Loucy (cell line): ENCODE results near the gene CSN2.

Experiments used
- EZH2phosphoT487 ChIP-seq: fragments of 200-600 bp; IDR thresholded peaks from 2 replicates; pipeline ENCODE4 v1.6.1; 2018; ENCODE audit warnings: antibody characterized with exemption, mild to moderate bottlenecking, moderate library complexity, borderline replicate concordance
- TF ChIP-seq, protein P1 (sequence below): fragments of 200-600 bp; sonication (generic); conservative IDR thresholded peaks from 2 replicates; pipeline ENCODE4 v1.5.1; 2014; ENCODE audit warnings: mild to moderate bottlenecking, antibody characterized with exemption, low read length

DNA sequence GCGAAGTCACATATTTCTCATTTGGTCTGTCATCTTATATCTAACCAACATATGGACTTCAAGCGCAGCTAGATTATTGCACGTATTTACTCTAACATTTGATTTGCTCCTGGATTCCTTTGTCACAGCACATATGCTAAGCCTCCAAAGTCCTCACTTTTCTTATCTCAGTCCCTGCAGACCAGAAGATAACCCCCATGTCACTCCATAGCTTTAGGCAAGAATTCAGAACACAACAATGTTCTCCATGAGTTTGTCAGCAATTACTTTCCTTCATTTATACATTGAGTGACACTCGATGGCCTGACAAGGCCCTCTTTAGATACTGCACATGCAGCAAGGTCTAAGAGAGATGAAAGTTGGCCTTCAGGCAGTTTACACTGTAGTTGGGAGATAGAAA is 25.5 kb upstream of the CSN2 start:
- TF ChIP-seq, protein P1, sequence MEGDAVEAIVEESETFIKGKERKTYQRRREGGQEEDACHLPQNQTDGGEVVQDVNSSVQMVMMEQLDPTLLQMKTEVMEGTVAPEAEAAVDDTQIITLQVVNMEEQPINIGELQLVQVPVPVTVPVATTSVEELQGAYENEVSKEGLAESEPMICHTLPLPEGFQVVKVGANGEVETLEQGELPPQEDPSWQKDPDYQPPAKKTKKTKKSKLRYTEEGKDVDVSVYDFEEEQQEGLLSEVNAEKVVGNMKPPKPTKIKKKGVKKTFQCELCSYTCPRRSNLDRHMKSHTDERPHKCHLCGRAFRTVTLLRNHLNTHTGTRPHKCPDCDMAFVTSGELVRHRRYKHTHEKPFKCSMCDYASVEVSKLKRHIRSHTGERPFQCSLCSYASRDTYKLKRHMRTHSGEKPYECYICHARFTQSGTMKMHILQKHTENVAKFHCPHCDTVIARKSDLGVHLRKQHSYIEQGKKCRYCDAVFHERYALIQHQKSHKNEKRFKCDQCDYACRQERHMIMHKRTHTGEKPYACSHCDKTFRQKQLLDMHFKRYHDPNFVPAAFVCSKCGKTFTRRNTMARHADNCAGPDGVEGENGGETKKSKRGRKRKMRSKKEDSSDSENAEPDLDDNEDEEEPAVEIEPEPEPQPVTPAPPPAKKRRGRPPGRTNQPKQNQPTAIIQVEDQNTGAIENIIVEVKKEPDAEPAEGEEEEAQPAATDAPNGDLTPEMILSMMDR = no peak
- no peak for TF ChIP-seq EZH2phosphoT487
